GM12874 (cell line): Measurements from ENCODE around the gene MGAT5.

Experiments
- TF ChIP-seq, protein P1 (sequence below): IDR thresholded peaks from 2 replicates; pipeline ENCODE4 v1.5.1; 2011; ENCODE audit warnings: low read depth, mild to moderate bottlenecking, control low read depth, low read length, moderate library complexity; ENCODE audit not compliant: insufficient read depth

The MGAT5 gene

DNA sequence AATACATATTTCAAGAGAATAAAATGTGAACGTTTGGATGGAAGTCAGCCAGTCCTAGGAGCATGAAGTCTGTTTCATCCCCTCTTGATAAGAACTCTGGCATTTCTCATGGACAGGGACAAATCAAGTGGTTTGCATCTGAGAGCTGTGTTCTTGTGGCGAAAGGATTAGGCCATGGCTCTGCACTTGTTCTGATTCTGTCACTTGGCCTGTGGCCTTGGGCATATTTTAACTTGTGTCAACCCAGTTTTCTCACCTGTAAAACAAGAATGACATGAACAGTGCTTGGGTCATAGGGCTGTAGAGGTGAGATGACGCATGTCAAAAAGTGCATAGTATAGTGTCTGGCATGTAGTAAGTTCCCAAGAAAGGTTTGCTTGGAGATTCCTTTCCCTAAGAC is 125.8 kb downstream of the MGAT5 start:
- TF ChIP-seq, protein P1, sequence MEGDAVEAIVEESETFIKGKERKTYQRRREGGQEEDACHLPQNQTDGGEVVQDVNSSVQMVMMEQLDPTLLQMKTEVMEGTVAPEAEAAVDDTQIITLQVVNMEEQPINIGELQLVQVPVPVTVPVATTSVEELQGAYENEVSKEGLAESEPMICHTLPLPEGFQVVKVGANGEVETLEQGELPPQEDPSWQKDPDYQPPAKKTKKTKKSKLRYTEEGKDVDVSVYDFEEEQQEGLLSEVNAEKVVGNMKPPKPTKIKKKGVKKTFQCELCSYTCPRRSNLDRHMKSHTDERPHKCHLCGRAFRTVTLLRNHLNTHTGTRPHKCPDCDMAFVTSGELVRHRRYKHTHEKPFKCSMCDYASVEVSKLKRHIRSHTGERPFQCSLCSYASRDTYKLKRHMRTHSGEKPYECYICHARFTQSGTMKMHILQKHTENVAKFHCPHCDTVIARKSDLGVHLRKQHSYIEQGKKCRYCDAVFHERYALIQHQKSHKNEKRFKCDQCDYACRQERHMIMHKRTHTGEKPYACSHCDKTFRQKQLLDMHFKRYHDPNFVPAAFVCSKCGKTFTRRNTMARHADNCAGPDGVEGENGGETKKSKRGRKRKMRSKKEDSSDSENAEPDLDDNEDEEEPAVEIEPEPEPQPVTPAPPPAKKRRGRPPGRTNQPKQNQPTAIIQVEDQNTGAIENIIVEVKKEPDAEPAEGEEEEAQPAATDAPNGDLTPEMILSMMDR, result no peak

DNA sequence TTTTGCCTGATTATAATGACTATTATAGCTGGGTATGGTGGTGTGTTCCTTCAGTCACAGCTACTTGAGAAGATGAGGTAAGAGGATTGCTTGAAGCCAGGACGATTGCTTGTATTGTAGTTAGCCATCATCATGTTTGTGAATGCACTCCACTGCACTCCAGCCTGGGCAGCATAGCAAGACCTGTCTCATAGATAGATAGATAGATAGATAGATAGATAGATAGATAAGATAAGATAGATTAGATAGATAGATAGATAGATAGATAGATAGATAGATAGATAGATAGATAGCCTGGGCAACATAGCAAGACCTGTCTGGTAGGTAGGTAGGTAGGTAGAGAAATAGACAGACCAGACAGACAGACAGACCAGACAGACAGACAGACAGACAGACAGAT is 127.3 kb downstream of the MGAT5 start:
- TF ChIP-seq, protein P1, result no peak

- TF ChIP-seq, protein P1, result no peak
Observed at GRCh38 chr2:134384131-134384530, 130.3 kb downstream of the MGAT5 start.

DNA sequence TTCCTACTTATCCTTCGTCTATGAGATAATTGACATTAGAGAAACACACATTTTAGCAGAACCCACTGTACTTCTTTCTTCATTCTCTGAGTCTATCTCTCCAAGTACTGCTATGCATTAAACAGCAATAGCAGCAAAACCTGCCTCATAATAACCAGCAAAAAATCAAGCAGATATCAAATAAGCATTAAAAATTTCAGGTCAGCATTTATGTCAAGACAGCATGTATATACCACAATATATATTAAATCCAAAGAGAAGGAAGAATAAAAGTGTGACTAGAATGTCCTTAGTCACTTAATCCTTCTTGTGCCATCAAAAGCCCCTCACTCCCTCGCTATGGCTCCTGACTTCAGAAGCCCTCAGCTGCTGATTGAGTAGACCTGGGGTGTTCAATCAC is 131.3 kb downstream of the MGAT5 start:
- TF ChIP-seq, protein P1, result no peak

GRCh38 chr2:134386310-134386709 is 132.4 kb downstream of the MGAT5 start:
- TF ChIP-seq, protein P1, result no peak

DNA sequence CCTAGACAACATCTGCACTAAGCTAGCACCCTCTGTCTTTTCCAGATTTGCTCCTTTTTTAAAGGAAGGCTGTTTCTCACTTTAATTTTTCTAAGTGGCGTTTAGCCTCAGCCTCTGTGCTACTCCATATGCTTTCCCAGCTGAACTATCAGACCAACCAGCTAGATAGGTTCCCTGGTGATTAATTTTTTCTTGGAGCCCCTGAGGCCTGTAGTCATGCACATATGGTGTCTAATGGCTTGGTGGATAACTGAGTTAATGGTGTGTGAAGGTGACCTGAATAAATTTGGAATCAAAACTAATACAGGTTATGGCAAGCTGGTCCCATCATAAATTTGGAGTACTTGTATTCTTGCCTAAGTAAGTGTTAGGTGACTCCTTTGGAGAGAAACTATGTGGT is 135.5 kb downstream of the MGAT5 start:
- TF ChIP-seq, protein P1, result no peak

DNA sequence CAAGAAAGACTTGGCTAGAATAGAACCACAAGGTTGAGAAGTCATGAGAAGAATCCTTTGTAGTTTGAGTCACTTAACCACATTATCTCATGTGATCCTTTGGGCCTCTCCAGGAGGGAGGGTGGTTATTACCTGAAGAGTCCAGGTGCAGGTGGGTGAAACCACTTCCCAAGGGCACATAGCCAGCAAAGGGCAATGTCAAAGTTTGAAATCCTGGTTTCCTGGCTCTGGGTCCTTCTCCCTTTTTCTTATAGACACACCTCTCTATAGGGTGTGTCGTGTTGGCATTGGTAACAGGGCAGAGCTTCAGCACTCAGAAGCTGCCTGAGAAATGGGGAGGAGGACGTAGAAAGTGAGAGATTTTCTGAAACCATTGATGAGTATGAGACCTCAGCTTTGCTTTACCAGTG is 137.9 kb downstream of the MGAT5 start:
- TF ChIP-seq, protein P1, result no peak
